ENCODE results near the gene BICD2.

GRCh38 chr9:92685022-92685421 is 79.6 kb downstream of the BICD2 start:
- TF ChIP-seq CTCF (IDR thresholded peaks at IDR 0.05), result no peak
- no peak for TF ChIP-seq EZH2 (IDR thresholded peaks at IDR 0.05; ENCODE audit: borderline replicate concordance, insufficient read depth, low read depth, low read length, poor library complexity, severe bottlenecking)
